Panc1 (cell line): Measurements from ENCODE around the gene AGPS. TPM values are rescaled to one million over a fixed set of nuclear protein-coding genes. Genes with fewer than 3 reads are reported as not detected.
"Not testable (repeated sequence)": the region's sequence is repeated elsewhere in the genome, so short reads cannot be mapped to it uniquely, and the experiment has no call there.

ENCODE experiments used
- ATAC-seq: fragments of 200-7000 bp; cut with Tn5 transposase; 2 replicates; pipeline ENCODE4 v1.9.1; 2020; ENCODE audit warnings: mild to moderate bottlenecking, moderate library complexity
- BruUV-seq: library from RNA; stranded (reverse); fragments of 400-500 nt; replicated peaks from 2 replicates; lab custom pipeline; 2021; lab: Mats Ljungman, UMichigan
- CTCF ChIA-PET: fragments of 300-600 bp; sonication (Branson Sonifier 250); formaldehyde crosslinking; loops from one replicate; lab custom pipeline; 2022; ENCODE audit warnings: antibody characterized with exemption; lab: Charles Lee
- POLR2A ChIA-PET: fragments of 300-600 bp; sonication (Branson Sonifier 250); formaldehyde crosslinking; loops from one replicate; lab custom pipeline; 2022; ENCODE audit warnings: antibody characterized with exemption; lab: Charles Lee
- DNase-seq: peaks from one replicate; pipeline ENCODE4 v3.0.0-alpha.2; 2010; ENCODE audit warnings: low read depth, low spot score
- H3K27ac ChIP-seq: 2 replicates; pipeline ENCODE4 v1.5.1; 2011; ENCODE audit warnings: mild to moderate bottlenecking, low read length, inconsistent platforms
- H3K27me3 ChIP-seq: fragments of 200-500 bp; sonication (Bioruptor generic); 2 replicates; pipeline ENCODE4 v1.6.0; 2014; ENCODE audit warnings: low read length, inconsistent platforms; ENCODE audit not compliant: control insufficient read depth, insufficient read depth
- H3K36me3 ChIP-seq: fragments of 200-500 bp; sonication (Bioruptor generic); 2 replicates; pipeline ENCODE4 v1.5.1; 2014; ENCODE audit warnings: inconsistent platforms, mild to moderate bottlenecking, low read length, moderate library complexity; ENCODE audit not compliant: control insufficient read depth, insufficient read depth
- H3K4me1 ChIP-seq: 2 replicates; pipeline ENCODE4 v1.5.1; 2011; ENCODE audit warnings: inconsistent platforms, mild to moderate bottlenecking, low read length, moderate library complexity; ENCODE audit not compliant: control insufficient read depth, insufficient read depth
- H3K4me3 ChIP-seq, 2 experiments: 2 replicates each; pipeline ENCODE4 v1.5.1; 2011 to 2012; ENCODE audit warnings: low read depth in 2 of 2, low read length in 2 of 2, mild to moderate bottlenecking in 2 of 2, inconsistent platforms in 1 of 2, moderate library complexity in 1 of 2
- H3K9me3 ChIP-seq: fragments of 200-500 bp; sonication (Bioruptor generic); 2 replicates; pipeline ENCODE4 v1.5.1; 2014; ENCODE audit warnings: low read depth, mild to moderate bottlenecking, inconsistent platforms, low read length, moderate library complexity; ENCODE audit not compliant: control insufficient read depth, insufficient read depth
- CTCF ChIP-seq: fragments of 450-650 bp; IDR thresholded peaks from 2 replicates; pipeline ENCODE4 v1.5.1; 2017; ENCODE audit warnings: mild to moderate bottlenecking
- POLR2AphosphoS5 ChIP-seq: IDR thresholded peaks from 2 replicates; pipeline ENCODE4 v1.6.1; 2012; ENCODE audit warnings: mild to moderate bottlenecking, low read depth, low read length, moderate library complexity
- REST ChIP-seq, 2 experiments: IDR thresholded peaks; 2 replicates each; pipeline ENCODE4 v1.6.1; 2011 to 2012; ENCODE audit warnings: low read depth in 2 of 2, control low read depth in 1 of 2, low read length in 1 of 2, mild to moderate bottlenecking in 1 of 2, moderate library complexity in 1 of 2; ENCODE audit not compliant: insufficient read depth in 1 of 2
- SIN3A ChIP-seq: IDR thresholded peaks from 2 replicates; pipeline ENCODE4 v1.6.1; 2012; ENCODE audit warnings: low read depth, mild to moderate bottlenecking, low read length, moderate library complexity, borderline replicate concordance; ENCODE audit not compliant: insufficient read depth
- TCF7L2 ChIP-seq: IDR thresholded peaks from 2 replicates; pipeline ENCODE4 v1.6.1; 2011; ENCODE audit warnings: mild to moderate bottlenecking, low read depth, low read length, inconsistent platforms
- in situ Hi-C: cut with HindIII; loops from 2 replicates; pipeline ENCODE4 v1.10.0; 2016; ENCODE audit warnings: low sequenced_read_pairs, low pct_unique_long_range_greater_than_20kb
- intact Hi-C: fragments of 100-400 bp; cut with micrococcal nuclease; formaldehyde crosslinking; loops from one replicate; pipeline ENCODE4 v1.10.0; 2022; ENCODE audit not compliant: unreplicated experiment
- total RNA-seq: library from RNA; stranded (reverse); gene quantifications from one replicate; pipeline ENCODE4 v1.2.1, GENCODE V29; 2021; ENCODE audit not compliant: unreplicated experiment

Gene AGPS
- total RNA-seq, 1 experiment from 2014 or later, result 68.7 TPM

- BruUV-seq, result no TSS peak
- Histone ChIP-seq H3K9me3 (no peaks in the 10 kb centered on the region), H3K27ac (no peak overlapping the region), H3K36me3 (no peaks in the 10 kb centered on the region), H3K27me3 (no peaks in the 10 kb centered on the region), H3K4me1 (no peaks in the 10 kb centered on the region; the same call in 1 of the 2 replicates), H3K4me3 (no peak overlapping the region)
- ChIA-PET CTCF (no interaction called here), POLR2A (no interaction called here)
- TF ChIP-seq SIN3A (no peak), CTCF (no peak), REST (IDR thresholded peaks at IDR 0.05; ENCODE audit: insufficient read depth in 1 of 2, low read depth in 2 of 2, low read length in 1 of 2) (no peak), POLR2AphosphoS5 (no peak), TCF7L2 (no peak)
- intact Hi-C loops, result loop anchor here (10.0 kb wide), 1 partner anchor 256 kb away; no protein-coding TSS in a partner anchor
- no peak for DNase-seq
- no peak for ATAC-seq
- in situ Hi-C loops, result no loop called here
These were observed 43.6 kb upstream of the AGPS start for GRCh38 chr2:177348733-177349693.

- DNase-seq, H3K27me3 ChIP-seq, H3K36me3 ChIP-seq, H3K27ac ChIP-seq, ATAC-seq, intact Hi-C loops, POLR2A ChIA-PET, in situ Hi-C loops, H3K4me3 ChIP-seq, H3K9me3 ChIP-seq, BruUV-seq, H3K4me1 ChIP-seq: not testable (repeated sequence)
- CTCF ChIA-PET, result interaction anchor here (0.7 kb wide), 2 partner anchors 77 to 312 kb away, joined by 4 to 5 read pairs; no protein-coding TSS in a partner anchor
These were observed 41.9 kb upstream of the AGPS start for GRCh38 chr2:177350624-177351023.

GRCh38 chr2:177351121-177351520, 41.5 kb upstream of the AGPS start:
- CTCF ChIA-PET, result interaction anchor here (0.6 to 0.7 kb wide), 2 partner anchors 195 to 312 kb away, joined by 3 to 4 read pairs; no protein-coding TSS in a partner anchor
- intact Hi-C loops, ATAC-seq, H3K27ac ChIP-seq, H3K27me3 ChIP-seq, H3K4me3 ChIP-seq, H3K9me3 ChIP-seq, H3K4me1 ChIP-seq, POLR2A ChIA-PET, in situ Hi-C loops, H3K36me3 ChIP-seq, BruUV-seq, DNase-seq: not testable (repeated sequence)
